Measurements from ENCODE around the gene RNF207. TPM values are rescaled to one million over a fixed set of nuclear protein-coding genes. Genes with fewer than 3 reads are reported as not detected.

Gene RNF207
- total and polyA plus RNA-seq, 2 donors (not counting 3 experiments of a cell fraction or from before 2014, with no cell fraction given): 3.2 to 8.2 TPM

GRCh38 chr1:6220236-6220635 lies 14.3 kb downstream of the RNF207 start:
- FAIRE-seq (no peak), DNase-seq (ENCODE audit: low read depth, low spot score) (no peak)
- TF ChIP-seq MAX (IDR thresholded peaks at IDR 0.05; ENCODE audit: insufficient read depth, insufficient read length) (no peak), JUN (IDR thresholded peaks at IDR 0.05; ENCODE audit: borderline replicate concordance, insufficient read depth, insufficient read length, low read depth) (no peak), CTCF (IDR thresholded peaks at IDR 0.05; ENCODE audit: extremely low read depth in 1 of 2, insufficient read depth in 1 of 2, low read depth in 1 of 2, low read length in 2 of 2) (no peak), GATA2 (IDR thresholded peaks at IDR 0.05; ENCODE audit: insufficient read depth, insufficient read length, low read depth, low read length) (no peak), MYC (IDR thresholded peaks at IDR 0.05; ENCODE audit: low read depth, low read length) (no peak), FOS (IDR thresholded peaks at IDR 0.05; ENCODE audit: borderline replicate concordance, insufficient read depth, low read length) (no peak), EZH2 (IDR thresholded peaks at IDR 0.05; ENCODE audit: borderline replicate concordance, low read depth, low read length, severe bottlenecking) (no peak), POLR2A (IDR thresholded peaks at IDR 0.05; ENCODE audit: low read depth, low read length) (no peak), POLR2AphosphoS5 (IDR thresholded peaks at IDR 0.05; ENCODE audit: insufficient read depth, low read depth, low read length) (no peak)
- Histone ChIP-seq H3K27ac (ENCODE audit: insufficient read depth, low read depth, low read length) (no peak overlapping the region), H3K79me2 (ENCODE audit: control insufficient read depth, insufficient read depth, low read length) (no peaks in the 10 kb centered on the region), H3K9me1 (replicated peaks; ENCODE audit: control insufficient read depth, extremely low read depth, insufficient read depth, low read length) (no peaks in the 10 kb centered on the region), H4K20me1 (replicated peaks; ENCODE audit: control insufficient read depth, extremely low read depth, insufficient read depth, low read length) (no peaks in the 10 kb centered on the region), H3K4me2 (ENCODE audit: insufficient read depth, low read length) (no peak overlapping the region), H3K9ac (replicated peaks; ENCODE audit: extremely low read depth, insufficient read depth, low read length) (no peak overlapping the region), H3K9me3 (replicated peaks; ENCODE audit: control insufficient read depth, insufficient read depth, low read length) (no peaks in the 10 kb centered on the region), H3K4me1 (ENCODE audit: control insufficient read depth, extremely low read depth, insufficient read depth, low read length) (no peaks in the 10 kb centered on the region), H3K36me3 (ENCODE audit: control insufficient read depth in 2 of 2, extremely low read depth in 1 of 2, insufficient read depth in 2 of 2, low read length in 2 of 2) (peaks cover 6 to 13% of the 10 kb centered on the region in 2 experiments), H3K4me3 (replicated peaks in 1 of 3; ENCODE audit: insufficient read depth in 1 of 3, low read depth in 1 of 3, low read length in 3 of 3) (no peak overlapping the region), H2AFZ (ENCODE audit: low read depth, low read length) (no peak overlapping the region), H3K27me3 (ENCODE audit: control insufficient read depth in 2 of 2, insufficient read depth in 2 of 2, low read length in 2 of 2) (no peaks in the 10 kb centered on the region)
- intact Hi-C loops (cut with micrococcal nuclease): no loop called here
- dilution Hi-C loops (cut with MboI; ENCODE audit: extremely low pct_ligation_motif_present, low sequenced_read_pairs): no loop called here
- no TSS peak for BruUV-seq (replicated peaks)
- CTCF ChIA-PET: interaction anchor here (0.8 to 5.3 kb wide), 3 partner anchors 12 to 15 kb away, joined by 3 to 17 read pairs (median 5); no protein-coding TSS in a partner anchor
- POLR2A ChIA-PET: no interaction called here

All from endothelial cell of umbilical vein (primary cell).